HepG2 (cell line): ENCODE results near the gene TMEM253. TPM values are rescaled to one million over a fixed set of nuclear protein-coding genes. Genes with fewer than 3 reads are reported as not detected.
A peak's percentile ranks its signal among the peaks of the same experiment; 100 is the strongest.

Experiments
- AGO2 ChIP-seq: fragments of 200-400 bp; formaldehyde crosslinking; optimal IDR thresholded peaks from 2 replicates; pipeline ENCODE3; 2017; ENCODE audit warnings: mild to moderate bottlenecking, low read depth, low read length, moderate library complexity
- CSRNP1 ChIP-seq: sonication (generic); formaldehyde crosslinking; IDR thresholded peaks from 2 replicates; pipeline ENCODE4 v1.8.1; 2023; ENCODE audit warnings: mild to moderate bottlenecking, missing genetic modification reagents
- HDAC1 ChIP-seq: sonication (generic); formaldehyde crosslinking; IDR thresholded peaks from 2 replicates; pipeline ENCODE4 v1.5.1; 2020; ENCODE audit warnings: mild to moderate bottlenecking, missing genetic modification reagents
- HNRNPH1 ChIP-seq: fragments of 200-400 bp; formaldehyde crosslinking; optimal IDR thresholded peaks from 2 replicates; pipeline ENCODE3; 2017; ENCODE audit warnings: mild to moderate bottlenecking, low read depth, low read length
- PRPF4 ChIP-seq: fragments of 200-400 bp; formaldehyde crosslinking; IDR thresholded peaks from 2 replicates; pipeline ENCODE4 v1.6.1; 2016; ENCODE audit warnings: low read length, low read depth; ENCODE audit not compliant: poor library complexity, severe bottlenecking
- ZFP91 ChIP-seq: sonication (generic); formaldehyde crosslinking; IDR thresholded peaks from 2 replicates; pipeline ENCODE4 v1.9.0; 2022; ENCODE audit warnings: missing genetic modification reagents, mild to moderate bottlenecking, borderline replicate concordance
- ZNF292 ChIP-seq: sonication (generic); formaldehyde crosslinking; IDR thresholded peaks from 2 replicates; pipeline ENCODE4 v1.8.1; 2022; ENCODE audit warnings: mild to moderate bottlenecking, low read depth, missing genetic modification reagents, borderline replicate concordance
- ZNF775 ChIP-seq: sonication (generic); formaldehyde crosslinking; IDR thresholded peaks from 2 replicates; pipeline ENCODE4 v1.4.0; 2020; ENCODE audit warnings: missing genetic modification reagents, mild to moderate bottlenecking, moderate library complexity, borderline replicate concordance
- polyA plus RNA-seq, 8 experiments: library from polyadenylated mRNA; depleted of rRNA in 3 of 8; stranded (reverse) in 7 of 8; unstranded in 1 of 8; fragments of >200 nt; fragmentation: Illumina TruSeq in 4 of 8; extraction: Trizol in 4 of 8; gene quantifications; 2 replicates each; pipeline versions ENCODE4 v1.2.1 to v1.2.3, GENCODE V29; 2011 to 2016; ENCODE audit warnings: low read depth in 4 of 8, missing spikeins in 1 of 8, mixed read lengths in 1 of 8; ENCODE audit not compliant: insufficient read depth in 1 of 8
- total RNA-seq, 5 experiments: library from RNA; depleted of rRNA; stranded (reverse); fragments of >200 nt; fragmentation: Illumina TruSeq; extraction: Trizol; gene quantifications; 2 replicates each; pipeline ENCODE4 v1.2.3, GENCODE V29; 2016; ENCODE audit warnings: low read depth in 1 of 5
- TF ChIP-seq, protein P1 (sequence below): sonication (generic); formaldehyde crosslinking; IDR thresholded peaks from 2 replicates; pipeline ENCODE4 v1.5.0; 2020; ENCODE audit warnings: mild to moderate bottlenecking, low read depth, missing genetic modification reagents, borderline replicate concordance
- TF ChIP-seq, protein P2 (sequence below): sonication (generic); formaldehyde crosslinking; IDR thresholded peaks from 2 replicates; pipeline ENCODE4 v1.4.0; 2020; ENCODE audit warnings: missing genetic modification reagents
- TF ChIP-seq, protein P3 (sequence below), 2 experiments: IDR thresholded peaks; 2 replicates each; pipeline ENCODE4 v1.6.1; 2011 to 2012; ENCODE audit warnings: low read length in 2 of 2, borderline replicate concordance in 1 of 2, low read depth in 1 of 2, mild to moderate bottlenecking in 1 of 2, moderate library complexity in 1 of 2
- TF ChIP-seq, protein P4 (sequence below): sonication (generic); formaldehyde crosslinking; IDR thresholded peaks from 2 replicates; pipeline ENCODE4 v1.4.0; 2020; ENCODE audit warnings: missing genetic modification reagents, borderline replicate concordance

TMEM253 gene
- total and polyA plus RNA-seq, 2 of the 13 experiments (the other 11 are each of a cell fraction or from before 2014, with no cell fraction given): 0.29 to 0.45 TPM

DNA sequence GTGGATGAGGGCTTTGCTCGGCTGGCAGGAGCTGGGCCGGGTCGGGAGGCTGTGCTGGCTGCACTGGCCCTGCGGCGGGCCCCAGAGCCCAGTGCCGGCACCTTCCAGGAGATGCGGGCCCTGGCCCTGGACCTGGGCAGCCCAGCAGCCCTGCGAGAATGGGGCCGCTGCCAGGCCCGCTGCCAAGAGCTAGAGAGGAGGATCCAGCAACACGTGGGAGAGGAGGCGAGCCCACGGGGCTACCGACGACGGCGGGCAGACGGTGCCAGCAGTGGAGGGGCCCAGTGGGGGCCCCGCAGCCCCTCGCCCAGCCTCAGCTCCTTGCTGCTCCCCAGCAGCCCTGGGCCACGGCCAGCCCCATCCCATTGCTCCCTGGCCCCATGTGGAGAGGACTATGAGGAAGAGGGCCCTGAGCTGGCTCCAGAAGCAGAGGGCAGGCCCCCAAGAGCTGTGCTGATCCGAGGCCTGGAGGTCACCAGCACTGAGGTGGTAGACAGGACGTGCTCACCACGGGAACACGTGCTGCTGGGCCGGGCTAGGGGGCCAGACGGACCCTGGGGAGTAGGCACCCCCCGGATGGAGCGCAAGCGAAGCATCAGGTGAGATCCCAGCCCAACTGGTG lies 19.2 kb upstream of the TMEM253 start (continued):
- TF ChIP-seq, protein P1, sequence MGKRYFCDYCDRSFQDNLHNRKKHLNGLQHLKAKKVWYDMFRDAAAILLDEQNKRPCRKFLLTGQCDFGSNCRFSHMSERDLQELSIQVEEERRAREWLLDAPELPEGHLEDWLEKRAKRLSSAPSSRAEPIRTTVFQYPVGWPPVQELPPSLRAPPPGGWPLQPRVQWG: no peak
- TF ChIP-seq AGO2: peak; percentile 91
- no peak for TF ChIP-seq CSRNP1
- TF ChIP-seq, protein P2, sequence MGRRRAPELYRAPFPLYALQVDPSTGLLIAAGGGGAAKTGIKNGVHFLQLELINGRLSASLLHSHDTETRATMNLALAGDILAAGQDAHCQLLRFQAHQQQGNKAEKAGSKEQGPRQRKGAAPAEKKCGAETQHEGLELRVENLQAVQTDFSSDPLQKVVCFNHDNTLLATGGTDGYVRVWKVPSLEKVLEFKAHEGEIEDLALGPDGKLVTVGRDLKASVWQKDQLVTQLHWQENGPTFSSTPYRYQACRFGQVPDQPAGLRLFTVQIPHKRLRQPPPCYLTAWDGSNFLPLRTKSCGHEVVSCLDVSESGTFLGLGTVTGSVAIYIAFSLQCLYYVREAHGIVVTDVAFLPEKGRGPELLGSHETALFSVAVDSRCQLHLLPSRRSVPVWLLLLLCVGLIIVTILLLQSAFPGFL (CRISPR knock-in tag): no peak
- TF ChIP-seq, protein P3, sequence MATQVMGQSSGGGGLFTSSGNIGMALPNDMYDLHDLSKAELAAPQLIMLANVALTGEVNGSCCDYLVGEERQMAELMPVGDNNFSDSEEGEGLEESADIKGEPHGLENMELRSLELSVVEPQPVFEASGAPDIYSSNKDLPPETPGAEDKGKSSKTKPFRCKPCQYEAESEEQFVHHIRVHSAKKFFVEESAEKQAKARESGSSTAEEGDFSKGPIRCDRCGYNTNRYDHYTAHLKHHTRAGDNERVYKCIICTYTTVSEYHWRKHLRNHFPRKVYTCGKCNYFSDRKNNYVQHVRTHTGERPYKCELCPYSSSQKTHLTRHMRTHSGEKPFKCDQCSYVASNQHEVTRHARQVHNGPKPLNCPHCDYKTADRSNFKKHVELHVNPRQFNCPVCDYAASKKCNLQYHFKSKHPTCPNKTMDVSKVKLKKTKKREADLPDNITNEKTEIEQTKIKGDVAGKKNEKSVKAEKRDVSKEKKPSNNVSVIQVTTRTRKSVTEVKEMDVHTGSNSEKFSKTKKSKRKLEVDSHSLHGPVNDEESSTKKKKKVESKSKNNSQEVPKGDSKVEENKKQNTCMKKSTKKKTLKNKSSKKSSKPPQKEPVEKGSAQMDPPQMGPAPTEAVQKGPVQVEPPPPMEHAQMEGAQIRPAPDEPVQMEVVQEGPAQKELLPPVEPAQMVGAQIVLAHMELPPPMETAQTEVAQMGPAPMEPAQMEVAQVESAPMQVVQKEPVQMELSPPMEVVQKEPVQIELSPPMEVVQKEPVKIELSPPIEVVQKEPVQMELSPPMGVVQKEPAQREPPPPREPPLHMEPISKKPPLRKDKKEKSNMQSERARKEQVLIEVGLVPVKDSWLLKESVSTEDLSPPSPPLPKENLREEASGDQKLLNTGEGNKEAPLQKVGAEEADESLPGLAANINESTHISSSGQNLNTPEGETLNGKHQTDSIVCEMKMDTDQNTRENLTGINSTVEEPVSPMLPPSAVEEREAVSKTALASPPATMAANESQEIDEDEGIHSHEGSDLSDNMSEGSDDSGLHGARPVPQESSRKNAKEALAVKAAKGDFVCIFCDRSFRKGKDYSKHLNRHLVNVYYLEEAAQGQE (IDR thresholded peaks at IDR 0.05; ENCODE audit: borderline replicate concordance in 1 of 2, low read depth in 1 of 2, low read length in 2 of 2): no peak
- TF ChIP-seq HNRNPH1: no peak
- peak; percentile 34; the same call in 1 of the 2 replicates for TF ChIP-seq ZFP91 (CRISPR knock-in tag)
- TF ChIP-seq, protein P4, sequence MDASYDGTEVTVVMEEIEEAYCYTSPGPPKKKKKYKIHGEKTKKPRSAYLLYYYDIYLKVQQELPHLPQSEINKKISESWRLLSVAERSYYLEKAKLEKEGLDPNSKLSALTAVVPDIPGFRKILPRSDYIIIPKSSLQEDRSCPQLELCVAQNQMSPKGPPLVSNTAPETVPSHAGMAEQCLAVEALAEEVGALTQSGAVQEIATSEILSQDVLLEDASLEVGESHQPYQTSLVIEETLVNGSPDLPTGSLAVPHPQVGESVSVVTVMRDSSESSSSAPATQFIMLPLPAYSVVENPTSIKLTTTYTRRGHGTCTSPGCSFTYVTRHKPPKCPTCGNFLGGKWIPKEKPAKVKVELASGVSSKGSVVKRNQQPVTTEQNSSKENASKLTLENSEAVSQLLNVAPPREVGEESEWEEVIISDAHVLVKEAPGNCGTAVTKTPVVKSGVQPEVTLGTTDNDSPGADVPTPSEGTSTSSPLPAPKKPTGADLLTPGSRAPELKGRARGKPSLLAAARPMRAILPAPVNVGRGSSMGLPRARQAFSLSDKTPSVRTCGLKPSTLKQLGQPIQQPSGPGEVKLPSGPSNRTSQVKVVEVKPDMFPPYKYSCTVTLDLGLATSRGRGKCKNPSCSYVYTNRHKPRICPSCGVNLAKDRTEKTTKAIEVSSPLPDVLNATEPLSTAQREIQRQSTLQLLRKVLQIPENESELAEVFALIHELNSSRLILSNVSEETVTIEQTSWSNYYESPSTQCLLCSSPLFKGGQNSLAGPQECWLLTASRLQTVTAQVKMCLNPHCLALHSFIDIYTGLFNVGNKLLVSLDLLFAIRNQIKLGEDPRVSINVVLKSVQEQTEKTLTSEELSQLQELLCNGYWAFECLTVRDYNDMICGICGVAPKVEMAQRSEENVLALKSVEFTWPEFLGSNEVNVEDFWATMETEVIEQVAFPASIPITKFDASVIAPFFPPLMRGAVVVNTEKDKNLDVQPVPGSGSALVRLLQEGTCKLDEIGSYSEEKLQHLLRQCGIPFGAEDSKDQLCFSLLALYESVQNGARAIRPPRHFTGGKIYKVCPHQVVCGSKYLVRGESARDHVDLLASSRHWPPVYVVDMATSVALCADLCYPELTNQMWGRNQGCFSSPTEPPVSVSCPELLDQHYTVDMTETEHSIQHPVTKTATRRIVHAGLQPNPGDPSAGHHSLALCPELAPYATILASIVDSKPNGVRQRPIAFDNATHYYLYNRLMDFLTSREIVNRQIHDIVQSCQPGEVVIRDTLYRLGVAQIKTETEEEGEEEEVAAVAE (CRISPR knock-in tag): no peak
- no peak for TF ChIP-seq ZNF292
- no peak for TF ChIP-seq HDAC1 (CRISPR knock-in tag)
- no peak for TF ChIP-seq PRPF4
- TF ChIP-seq ZNF775: no peak
